Stomach (tissue), 4 donors: ENCODE measurements around the gene C3orf20.

ENCODE experiments used
- CTCF ChIP-seq, 7 experiments: fragments of 450-650 bp in 4 of 7; fragments of 200-600 bp in 3 of 7; sonication (generic) in 3 of 7; IDR thresholded peaks; one replicate each; pipeline ENCODE4 v1.5.1; 2016 to 2019; ENCODE audit warnings: antibody characterized with exemption in 7 of 7, control low read depth in 2 of 7, mild to moderate bottlenecking in 1 of 7
- POLR2A ChIP-seq, 4 donors: fragments of 450-650 bp; IDR thresholded peaks; one replicate each; pipeline ENCODE4 v1.6.1; 2016; ENCODE audit warnings: antibody characterized with exemption in 4 of 4, control low read depth in 2 of 4, mild to moderate bottlenecking in 1 of 4, moderate library complexity in 1 of 4

GRCh38 chr3:14796403-14797077 is 121.6 kb downstream of the C3orf20 start:
- TF ChIP-seq CTCF (IDR thresholded peaks at IDR 0.05) (no peak), POLR2A (IDR thresholded peaks at IDR 0.05) (no peak)
